ENCODE measurements around the gene UNC80. TPM values are rescaled to one million over a fixed set of nuclear protein-coding genes. Genes with fewer than 3 reads are reported as not detected.

The UNC80 gene
- total RNA-seq, 2 donors from 2014 or later = 3.6 to 8.6 TPM

- intact Hi-C loops (cut with DNase I) = loop anchor here (5.0 kb wide), 1 partner anchor 170 kb away; the partner anchor contains the start of gene KANSL1L
- Histone ChIP-seq H3K4me1 (replicated peaks) (no peaks in the 10 kb centered on the region), H3K4me3 (peak within 1 kb of the TSS; percentile 69 to 85), H3K27me3 (replicated peaks; ENCODE audit: insufficient read depth) (no peaks in the 10 kb centered on the region), H3K9me3 (no peaks in the 10 kb centered on the region), H3K27ac (peak within 1 kb of the TSS; percentile 73 to 74), H3K36me3 (no peaks in the 10 kb centered on the region)
- peak; percentile 48 for TF ChIP-seq POLR2A (IDR thresholded peaks at IDR 0.05)
- TF ChIP-seq POLR2AphosphoS5 (IDR thresholded peaks at IDR 0.05) = peak; percentile 95
- TF ChIP-seq CTCF (IDR thresholded peaks at IDR 0.05) = no peak
- WGBS = under 1% methylated on average over 52 of the region's 58 CpGs
- peak; percentile 93 for DNase-seq (ENCODE audit: low spot score)
These were observed 230.8 kb downstream of the UNC80 start, which contains the start of gene RPE for GRCh38 chr2:210002158-210003157. RPE (plus strand) TSS chr2:210002638; CDS start chr2:210002662, 24 bp downstream.

- Histone ChIP-seq H3K4me3 (peak overlapping the region; percentile 69 to 85), H3K4me1 (replicated peaks) (no peaks in the 10 kb centered on the region), H3K9me3 (no peaks in the 10 kb centered on the region), H3K36me3 (no peaks in the 10 kb centered on the region), H3K27me3 (replicated peaks; ENCODE audit: insufficient read depth) (no peaks in the 10 kb centered on the region), H3K27ac (no peak overlapping the region)
- intact Hi-C loops (cut with DNase I) = loop anchor here (5.0 kb wide), 1 partner anchor 169 kb away; the partner anchor contains the start of gene KANSL1L
- 43% methylated on average over 2 of the region's 2 CpGs for WGBS
- no peak for TF ChIP-seq POLR2A (IDR thresholded peaks at IDR 0.05)
- TF ChIP-seq POLR2AphosphoS5 (IDR thresholded peaks at IDR 0.05) = no peak
- no peak for TF ChIP-seq CTCF (IDR thresholded peaks at IDR 0.05)
- no peak for DNase-seq (ENCODE audit: low spot score)
These were observed 231.7 kb downstream of the UNC80 start for GRCh38 chr2:210003359-210003758.

- intact Hi-C loops (cut with DNase I) = loop anchor here (5.0 kb wide), 1 partner anchor 167 kb away; the partner anchor contains the start of gene KANSL1L
- no peak overlapping the region for H3K4me3 ChIP-seq
- no peaks in the 10 kb centered on the region for H3K27me3 ChIP-seq (replicated peaks; ENCODE audit: insufficient read depth)
- no peaks in the 10 kb centered on the region for H3K36me3 ChIP-seq
- TF ChIP-seq CTCF (IDR thresholded peaks at IDR 0.05) (no peak), POLR2A (IDR thresholded peaks at IDR 0.05) (no peak), POLR2AphosphoS5 (IDR thresholded peaks at IDR 0.05) (no peak)
- no peaks in the 10 kb centered on the region for H3K4me1 ChIP-seq (replicated peaks)
- H3K9me3 ChIP-seq = no peaks in the 10 kb centered on the region
- WGBS = 63% methylated on average over 2 of the region's 2 CpGs
- no peak overlapping the region for H3K27ac ChIP-seq
- DNase-seq (ENCODE audit: low spot score) = no peak
These were observed 233.2 kb downstream of the UNC80 start for GRCh38 chr2:210004881-210005280.

- no peaks in the 10 kb centered on the region for H3K9me3 ChIP-seq
- H3K4me1 ChIP-seq (replicated peaks) = no peaks in the 10 kb centered on the region
- no peak overlapping the region for H3K4me3 ChIP-seq
- no peak overlapping the region for H3K27ac ChIP-seq
- 91% methylated on average over 2 of the region's 2 CpGs for WGBS
- H3K27me3 ChIP-seq (replicated peaks; ENCODE audit: insufficient read depth) = no peaks in the 10 kb centered on the region
- no peak for TF ChIP-seq CTCF (IDR thresholded peaks at IDR 0.05)
- intact Hi-C loops (cut with DNase I) = no loop called here
- no peak for DNase-seq (ENCODE audit: low spot score)
- no peaks in the 10 kb centered on the region for H3K36me3 ChIP-seq
These were observed 236.3 kb downstream of the UNC80 start for GRCh38 chr2:210007895-210008294.

Data from prostate gland (tissue), 2 donors.